Measurements from ENCODE around the gene LMNA.

LMNA gene

GRCh38 chr1:156098784-156099183, 15.7 kb upstream of the LMNA start:
- DNase-seq: no peak
- ChIA-PET CTCF (interaction anchor here (1.4 to 29.6 kb wide), 3 partner anchors 7 to 29 kb away, joined by 8 to 1191 read pairs (median 107); partner anchors contain the start of gene LMNA), POLR2A (interaction anchor here (1.1 to 3.0 kb wide), 4 partner anchors 15 to 31 kb away, joined by 3 to 18 read pairs (median 9); partner anchors contain the start of gene LMNA)
- 93% methylated on average over 2 of the region's 2 CpGs for WGBS (ENCODE audit: insufficient coverage)
- H3K36me3 ChIP-seq (ENCODE audit: control insufficient read depth in 4 of 4, insufficient read depth in 4 of 4, low read length in 3 of 4): no peaks in the 10 kb centered on the region
- H3K4me1 ChIP-seq (ENCODE audit: control extremely low read depth in 1 of 4, control insufficient read depth in 4 of 4, insufficient read depth in 4 of 4, low read length in 3 of 4): peaks cover 0 to 46% (median 40%) of the 10 kb centered on the region in 4 experiments
- H3K27ac ChIP-seq (ENCODE audit: insufficient read depth in 1 of 2, low read depth in 1 of 2, low read length in 2 of 2, poor library complexity in 1 of 2, severe bottlenecking in 2 of 2): no peak overlapping the region
- peaks cover 0 to 17% (median 10%) of the 10 kb centered on the region in 5 experiments for H3K27me3 ChIP-seq (replicated peaks in 2 of 5; ENCODE audit: control insufficient read depth in 4 of 5, insufficient read depth in 5 of 5, low read length in 4 of 5)
- H3K9me3 ChIP-seq (ENCODE audit: control extremely low read depth in 1 of 5, control insufficient read depth in 4 of 5, insufficient read depth in 2 of 5, low read depth in 1 of 5, low read length in 4 of 5): no peaks in the 10 kb centered on the region
- no peak overlapping the region for H3K4me3 ChIP-seq (ENCODE audit: control insufficient read depth in 1 of 7, extremely low read depth in 1 of 7, insufficient read depth in 4 of 7, low read depth in 2 of 7, low read length in 6 of 7)

DNA sequence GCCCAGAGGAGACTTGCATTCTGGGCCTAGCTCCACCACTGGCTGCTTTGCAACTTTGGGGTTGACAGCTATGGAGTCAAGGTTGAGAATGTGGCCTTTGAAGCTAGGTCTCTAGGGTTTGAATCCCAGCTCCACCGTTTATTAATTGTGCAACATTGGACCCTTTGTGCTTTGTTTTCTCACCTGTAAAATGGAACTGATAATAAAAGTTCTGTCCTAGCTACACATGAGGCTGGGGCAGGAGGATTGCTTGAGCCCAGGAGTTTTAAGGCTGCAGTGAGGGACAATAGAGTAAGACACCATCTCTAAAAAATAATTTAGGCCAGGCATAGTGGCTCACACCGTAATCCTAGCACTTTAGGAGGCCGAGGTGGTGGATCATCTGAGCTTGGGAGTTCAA, 15.2 kb upstream of the LMNA start:
- POLR2A ChIA-PET: interaction anchor here (1.1 to 3.0 kb wide), 3 partner anchors 15 to 30 kb away, joined by 3 to 18 read pairs (median 7); partner anchors contain the start of gene LMNA
- DNase-seq: no peak
- Histone ChIP-seq H3K9me3 (ENCODE audit: control extremely low read depth in 1 of 5, control insufficient read depth in 4 of 5, insufficient read depth in 2 of 5, low read depth in 1 of 5, low read length in 4 of 5) (no peaks in the 10 kb centered on the region), H3K27ac (ENCODE audit: insufficient read depth in 1 of 2, low read depth in 1 of 2, low read length in 2 of 2, poor library complexity in 1 of 2, severe bottlenecking in 2 of 2) (no peak overlapping the region), H3K27me3 (replicated peaks in 2 of 5; ENCODE audit: control insufficient read depth in 4 of 5, insufficient read depth in 5 of 5, low read length in 4 of 5) (peaks cover 0 to 17% (median 10%) of the 10 kb centered on the region in 5 experiments), H3K36me3 (ENCODE audit: control insufficient read depth in 4 of 4, insufficient read depth in 4 of 4, low read length in 3 of 4) (no peaks in the 10 kb centered on the region), H3K4me3 (ENCODE audit: control insufficient read depth in 1 of 7, extremely low read depth in 1 of 7, insufficient read depth in 4 of 7, low read depth in 2 of 7, low read length in 6 of 7) (no peak overlapping the region), H3K4me1 (ENCODE audit: control extremely low read depth in 1 of 4, control insufficient read depth in 4 of 4, insufficient read depth in 4 of 4, low read length in 3 of 4) (peaks cover 0 to 51% (median 45%) of the 10 kb centered on the region in 4 experiments)
- 88% methylated on average over 1 of the region's 3 CpGs for WGBS (ENCODE audit: insufficient coverage)
- CTCF ChIA-PET: interaction anchor here (0.9 to 29.6 kb wide), 4 partner anchors 6 to 218 kb away, joined by 3 to 1191 read pairs (median 58); partner anchors contain the start of gene LMNA

GRCh38 chr1:156100205-156100995, 14.1 kb upstream of the LMNA start:
- DNase-seq: no peak
- peaks cover 2 to 63% (median 56%) of the 10 kb centered on the region in 4 experiments for H3K4me1 ChIP-seq (ENCODE audit: control extremely low read depth in 1 of 4, control insufficient read depth in 4 of 4, insufficient read depth in 4 of 4, low read length in 3 of 4)
- POLR2A ChIA-PET: interaction anchor here (2.1 kb wide), 1 partner anchor 26 kb away, joined by 7 read pairs; no protein-coding TSS in a partner anchor
- CTCF ChIA-PET: interaction anchor here (0.7 to 29.6 kb wide), 5 partner anchors 5 to 217 kb away, joined by 3 to 1191 read pairs (median 107); partner anchors contain the start of gene LMNA
- no peaks in the 10 kb centered on the region for H3K9me3 ChIP-seq (ENCODE audit: control extremely low read depth in 1 of 5, control insufficient read depth in 4 of 5, insufficient read depth in 2 of 5, low read depth in 1 of 5, low read length in 4 of 5)
- no peak overlapping the region for H3K4me3 ChIP-seq (ENCODE audit: control insufficient read depth in 1 of 7, extremely low read depth in 1 of 7, insufficient read depth in 4 of 7, low read depth in 2 of 7, low read length in 6 of 7)
- 94% methylated on average over 4 of the region's 4 CpGs for WGBS (ENCODE audit: insufficient coverage)
- H3K27me3 ChIP-seq (replicated peaks in 2 of 5; ENCODE audit: control insufficient read depth in 4 of 5, insufficient read depth in 5 of 5, low read length in 4 of 5): peaks cover 0 to 16% (median 10%) of the 10 kb centered on the region in 5 experiments
- H3K27ac ChIP-seq (ENCODE audit: insufficient read depth in 1 of 2, low read depth in 1 of 2, low read length in 2 of 2, poor library complexity in 1 of 2, severe bottlenecking in 2 of 2): no peak overlapping the region
- no peaks in the 10 kb centered on the region for H3K36me3 ChIP-seq (ENCODE audit: control insufficient read depth in 4 of 4, insufficient read depth in 4 of 4, low read length in 3 of 4)

DNA sequence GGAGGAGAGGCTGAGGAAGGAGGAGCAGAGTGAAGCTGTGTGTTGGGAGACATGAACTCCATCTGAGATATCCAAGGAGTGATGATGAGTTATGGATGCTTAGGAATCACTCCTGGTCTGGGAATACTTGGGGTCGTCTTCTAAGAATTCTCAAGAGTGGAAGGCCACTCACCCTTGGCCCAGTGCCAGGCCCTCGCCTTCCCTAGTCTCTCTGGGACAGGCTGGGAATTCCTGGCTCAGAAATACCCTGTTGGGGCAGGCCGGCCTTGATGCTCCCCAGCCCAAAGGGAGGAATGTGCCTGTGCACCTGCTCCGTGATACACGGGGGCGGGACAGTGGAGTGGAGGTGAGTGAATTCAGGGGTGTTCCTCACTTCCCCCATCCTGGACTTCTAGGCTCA, 12.6 kb upstream of the LMNA start:
- POLR2A ChIA-PET: interaction anchor here (0.6 to 0.7 kb wide), 2 partner anchors 41 to 63 kb away, joined by 3 read pairs; no protein-coding TSS in a partner anchor
- Histone ChIP-seq H3K9me3 (ENCODE audit: control extremely low read depth in 1 of 5, control insufficient read depth in 4 of 5, insufficient read depth in 2 of 5, low read depth in 1 of 5, low read length in 4 of 5) (no peaks in the 10 kb centered on the region), H3K27me3 (replicated peaks in 2 of 5; ENCODE audit: control insufficient read depth in 4 of 5, insufficient read depth in 5 of 5, low read length in 4 of 5) (peaks cover 0 to 14% (median 10%) of the 10 kb centered on the region in 5 experiments), H3K36me3 (ENCODE audit: control insufficient read depth in 4 of 4, insufficient read depth in 4 of 4, low read length in 3 of 4) (no peaks in the 10 kb centered on the region), H3K4me1 (ENCODE audit: control extremely low read depth in 1 of 4, control insufficient read depth in 4 of 4, insufficient read depth in 4 of 4, low read length in 3 of 4) (peaks cover 6 to 62% (median 57%) of the 10 kb centered on the region in 4 experiments), H3K27ac (ENCODE audit: insufficient read depth in 1 of 2, low read depth in 1 of 2, low read length in 2 of 2, poor library complexity in 1 of 2, severe bottlenecking in 2 of 2) (no peak overlapping the region), H3K4me3 (ENCODE audit: control insufficient read depth in 1 of 7, extremely low read depth in 1 of 7, insufficient read depth in 4 of 7, low read depth in 2 of 7, low read length in 6 of 7) (no peak overlapping the region)
- CTCF ChIA-PET: interaction anchor here (0.8 to 29.6 kb wide), 3 partner anchors 7 to 123 kb away, joined by 3 to 1191 read pairs (median 107); partner anchors contain the start of gene LMNA
- 91% methylated on average over 4 of the region's 6 CpGs for WGBS (ENCODE audit: insufficient coverage)
- no peak for DNase-seq

- ChIA-PET CTCF (interaction anchor here (0.8 to 29.6 kb wide), 4 partner anchors 8 to 220 kb away, joined by 3 to 1191 read pairs (median 55); partner anchors contain the start of gene LMNA), POLR2A (interaction anchor here (0.7 to 3.5 kb wide), 3 partner anchors 12 to 62 kb away, joined by 3 to 27 read pairs (median 5); partner anchors contain the start of gene LMNA)
- Histone ChIP-seq H3K4me3 (ENCODE audit: control insufficient read depth in 1 of 7, extremely low read depth in 1 of 7, insufficient read depth in 4 of 7, low read depth in 2 of 7, low read length in 6 of 7) (peak overlapping the region in 3 of 7 experiments; percentile 14 to 64 (median 28)), H3K27me3 (replicated peaks in 2 of 5; ENCODE audit: control insufficient read depth in 4 of 5, insufficient read depth in 5 of 5, low read length in 4 of 5) (peaks cover 0 to 16% (median 10%) of the 10 kb centered on the region in 5 experiments), H3K27ac (ENCODE audit: insufficient read depth in 1 of 2, low read depth in 1 of 2, low read length in 2 of 2, poor library complexity in 1 of 2, severe bottlenecking in 2 of 2) (peak overlapping the region in 1 of 2 experiments; percentile 92), H3K4me1 (ENCODE audit: control extremely low read depth in 1 of 4, control insufficient read depth in 4 of 4, insufficient read depth in 4 of 4, low read length in 3 of 4) (peaks cover 7 to 57% (median 53%) of the 10 kb centered on the region in 4 experiments), H3K9me3 (ENCODE audit: control extremely low read depth in 1 of 5, control insufficient read depth in 4 of 5, insufficient read depth in 2 of 5, low read depth in 1 of 5, low read length in 4 of 5) (no peaks in the 10 kb centered on the region), H3K36me3 (ENCODE audit: control insufficient read depth in 4 of 4, insufficient read depth in 4 of 4, low read length in 3 of 4) (no peaks in the 10 kb centered on the region)
- 87% methylated on average over 12 of the region's 16 CpGs for WGBS (ENCODE audit: insufficient coverage)
- no peak for DNase-seq
Measured at GRCh38 chr1:156102633-156103511, 11.6 kb upstream of the LMNA start.

GRCh38 chr1:156103521-156103947, 11.0 kb upstream of the LMNA start:
- ChIA-PET CTCF (interaction anchor here (0.9 to 29.6 kb wide), 3 partner anchors 9 to 219 kb away, joined by 3 to 1191 read pairs (median 107); partner anchors contain the start of gene LMNA), POLR2A (interaction anchor here (1.3 to 3.5 kb wide), 2 partner anchors 11 to 24 kb away, joined by 5 to 27 read pairs; partner anchors contain the start of gene LMNA)
- no peaks in the 10 kb centered on the region for H3K9me3 ChIP-seq (ENCODE audit: control extremely low read depth in 1 of 5, control insufficient read depth in 4 of 5, insufficient read depth in 2 of 5, low read depth in 1 of 5, low read length in 4 of 5)
- no peaks in the 10 kb centered on the region for H3K36me3 ChIP-seq (ENCODE audit: control insufficient read depth in 4 of 4, insufficient read depth in 4 of 4, low read length in 3 of 4)
- WGBS (ENCODE audit: insufficient coverage): 62% methylated on average over 7 of the region's 9 CpGs
- H3K4me1 ChIP-seq (ENCODE audit: control extremely low read depth in 1 of 4, control insufficient read depth in 4 of 4, insufficient read depth in 4 of 4, low read length in 3 of 4): peaks cover 7 to 55% (median 51%) of the 10 kb centered on the region in 4 experiments
- DNase-seq: peak in 2 of 3 donors; percentile 78 to 83
- H3K4me3 ChIP-seq (ENCODE audit: control insufficient read depth in 1 of 7, extremely low read depth in 1 of 7, insufficient read depth in 4 of 7, low read depth in 2 of 7, low read length in 6 of 7): peak overlapping the region in 3 of 7 experiments; percentile 20 to 64 (median 47)
- peak overlapping the region; percentile 40 to 92 for H3K27ac ChIP-seq (ENCODE audit: insufficient read depth in 1 of 2, low read depth in 1 of 2, low read length in 2 of 2, poor library complexity in 1 of 2, severe bottlenecking in 2 of 2)
- peaks cover 0 to 16% (median 10%) of the 10 kb centered on the region in 5 experiments for H3K27me3 ChIP-seq (replicated peaks in 2 of 5; ENCODE audit: control insufficient read depth in 4 of 5, insufficient read depth in 5 of 5, low read length in 4 of 5)
